ENCODE data around the gene SYNM. TPM values are rescaled to one million over a fixed set of nuclear protein-coding genes. Genes with fewer than 3 reads are reported as not detected.

SYNM gene
- total and polyA plus RNA-seq, 2 donors (not counting 1 experiment from before 2014, with no cell fraction given), result 0.04 to 0.27 TPM

DNA sequence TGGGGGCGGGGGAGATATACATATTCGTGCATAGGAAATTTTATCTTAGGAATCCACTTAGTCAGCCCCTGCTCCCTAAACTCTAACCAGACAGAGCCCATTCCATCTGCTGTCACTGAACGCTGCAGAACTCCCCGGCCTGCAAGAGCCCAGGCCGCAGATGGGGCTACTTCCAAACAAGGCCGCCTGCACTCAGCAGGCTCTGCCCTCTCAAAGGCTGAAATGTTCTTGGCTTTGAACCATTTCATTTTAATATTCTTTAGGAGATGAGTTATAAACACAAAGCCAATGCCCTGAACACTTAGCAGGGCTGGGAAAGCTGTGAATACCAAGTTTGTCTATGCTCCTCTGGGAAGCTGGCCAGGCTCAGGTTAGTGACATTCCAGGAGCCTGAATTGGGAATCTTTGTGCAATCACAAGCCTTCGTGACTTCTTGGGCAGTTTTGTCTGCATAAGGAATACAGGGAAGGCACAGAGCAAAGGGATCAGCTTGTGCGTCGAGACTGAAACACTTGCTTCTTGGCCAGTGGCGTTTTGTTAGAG is 65.0 kb downstream of the SYNM start:
- CTCF ChIA-PET, result no interaction called here
- Histone ChIP-seq H3K27ac (ENCODE audit: low read length in 2 of 2) (no peak overlapping the region), H3K4me2 (replicated peaks; ENCODE audit: low read depth, low read length, poor library complexity, severe bottlenecking) (no peak overlapping the region), H3K27me3 (replicated peaks in 1 of 4; ENCODE audit: control extremely low read depth in 1 of 4, control insufficient read depth in 3 of 4, insufficient read depth in 4 of 4, low read length in 3 of 4) (no peaks in the 10 kb centered on the region), H2AFZ (ENCODE audit: insufficient read depth, low read depth, low read length, poor library complexity, severe bottlenecking) (no peak overlapping the region), H4K20me1 (ENCODE audit: control insufficient read depth, insufficient read depth, low read length, poor library complexity, severe bottlenecking) (no peaks in the 10 kb centered on the region), H3K9ac (ENCODE audit: low read length) (no peak overlapping the region), H3K9me3 (ENCODE audit: control extremely low read depth in 1 of 3, control insufficient read depth in 2 of 3, insufficient read depth in 1 of 3, low read length in 2 of 3) (no peaks in the 10 kb centered on the region), H3K4me3 (ENCODE audit: control extremely low read depth in 1 of 5, extremely low read depth in 1 of 5, insufficient read depth in 1 of 5, low read depth in 2 of 5, low read length in 4 of 5) (no peak overlapping the region), H3K4me1 (ENCODE audit: control insufficient read depth in 2 of 2, insufficient read depth in 2 of 2, low read length in 2 of 2) (peaks cover 12 to 13% of the 10 kb centered on the region in 2 donors), H3K79me2 (ENCODE audit: control insufficient read depth, insufficient read depth, low read length) (no peaks in the 10 kb centered on the region), H3K36me3 (replicated peaks in 1 of 2; ENCODE audit: control extremely low read depth in 1 of 2, control insufficient read depth in 1 of 2, extremely low read depth in 1 of 2, insufficient read depth in 2 of 2, low read length in 1 of 2) (no peaks in the 10 kb centered on the region)
- intact Hi-C loops (cut with micrococcal nuclease), result no loop called here
- DNase-seq (no peak), ATAC-seq (ENCODE audit: low read depth) (no peak)
- Mint-ChIP-seq H3K4me1 (peaks cover 18% of the 10 kb centered on the region), H3K4me3 (no peak overlapping the region), H3K27ac (no peak overlapping the region), H3K9me3 (ENCODE audit: insufficient read depth) (no peaks in the 10 kb centered on the region), H3K27me3 (no peaks in the 10 kb centered on the region)
- 97% methylated on average over 5 of the region's 10 CpGs for WGBS (ENCODE audit: insufficient coverage)
- POLR2A ChIA-PET, result no interaction called here
- TF ChIP-seq, protein P1, sequence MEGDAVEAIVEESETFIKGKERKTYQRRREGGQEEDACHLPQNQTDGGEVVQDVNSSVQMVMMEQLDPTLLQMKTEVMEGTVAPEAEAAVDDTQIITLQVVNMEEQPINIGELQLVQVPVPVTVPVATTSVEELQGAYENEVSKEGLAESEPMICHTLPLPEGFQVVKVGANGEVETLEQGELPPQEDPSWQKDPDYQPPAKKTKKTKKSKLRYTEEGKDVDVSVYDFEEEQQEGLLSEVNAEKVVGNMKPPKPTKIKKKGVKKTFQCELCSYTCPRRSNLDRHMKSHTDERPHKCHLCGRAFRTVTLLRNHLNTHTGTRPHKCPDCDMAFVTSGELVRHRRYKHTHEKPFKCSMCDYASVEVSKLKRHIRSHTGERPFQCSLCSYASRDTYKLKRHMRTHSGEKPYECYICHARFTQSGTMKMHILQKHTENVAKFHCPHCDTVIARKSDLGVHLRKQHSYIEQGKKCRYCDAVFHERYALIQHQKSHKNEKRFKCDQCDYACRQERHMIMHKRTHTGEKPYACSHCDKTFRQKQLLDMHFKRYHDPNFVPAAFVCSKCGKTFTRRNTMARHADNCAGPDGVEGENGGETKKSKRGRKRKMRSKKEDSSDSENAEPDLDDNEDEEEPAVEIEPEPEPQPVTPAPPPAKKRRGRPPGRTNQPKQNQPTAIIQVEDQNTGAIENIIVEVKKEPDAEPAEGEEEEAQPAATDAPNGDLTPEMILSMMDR (IDR thresholded peaks at IDR 0.05), result no peak
- no peak for TF ChIP-seq EZH2 (IDR thresholded peaks at IDR 0.05; ENCODE audit: borderline replicate concordance, insufficient read depth, low read depth, low read length, poor library complexity, severe bottlenecking)

DNA sequence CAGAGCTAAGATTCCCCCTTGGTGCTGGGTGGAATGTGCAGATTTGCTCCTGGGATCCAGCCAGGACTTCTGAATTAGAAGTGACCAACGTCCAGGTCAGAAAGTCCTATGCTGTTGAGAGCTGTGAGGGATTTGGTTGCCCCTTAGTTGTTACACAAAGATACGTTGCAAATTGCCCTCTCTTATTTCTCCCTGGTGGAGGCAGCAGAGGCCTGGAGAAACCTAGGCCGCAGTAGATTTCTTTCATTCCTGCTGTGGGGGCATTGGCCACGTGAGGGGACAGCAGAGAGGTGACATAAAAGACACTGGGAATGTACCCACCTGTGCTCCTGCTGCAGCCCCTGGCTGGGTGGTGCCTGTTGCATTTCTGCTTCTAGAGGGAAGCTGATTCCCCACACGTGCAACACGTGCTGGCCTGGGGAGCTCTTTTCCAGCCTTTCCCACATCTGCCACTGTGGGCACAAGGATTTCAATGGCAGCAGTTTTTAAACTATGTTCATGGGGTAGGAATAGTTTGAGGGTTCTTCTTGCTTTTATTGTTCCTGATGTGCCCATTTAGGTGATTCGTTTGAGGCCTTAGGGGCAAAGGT is 65.7 kb downstream of the SYNM start:
- H3K4me1 ChIP-seq (ENCODE audit: control insufficient read depth in 2 of 2, insufficient read depth in 2 of 2, low read length in 2 of 2), result peaks cover 12 to 13% of the 10 kb centered on the region in 2 donors
- intact Hi-C loops (cut with micrococcal nuclease), result no loop called here
- no peak for TF ChIP-seq EZH2 (IDR thresholded peaks at IDR 0.05; ENCODE audit: borderline replicate concordance, insufficient read depth, low read depth, low read length, poor library complexity, severe bottlenecking)
- TF ChIP-seq, protein P1 (IDR thresholded peaks at IDR 0.05), result no peak
- ATAC-seq (ENCODE audit: low read depth) (no peak), DNase-seq (no peak)
- H3K4me1 Mint-ChIP-seq, result peaks cover 18% of the 10 kb centered on the region
- H2AFZ ChIP-seq (ENCODE audit: insufficient read depth, low read depth, low read length, poor library complexity, severe bottlenecking), result no peak overlapping the region
- POLR2A ChIA-PET, result no interaction called here
- H3K4me3 ChIP-seq (ENCODE audit: control extremely low read depth in 1 of 5, extremely low read depth in 1 of 5, insufficient read depth in 1 of 5, low read depth in 2 of 5, low read length in 4 of 5), result no peak overlapping the region
- no peak overlapping the region for H3K4me2 ChIP-seq (replicated peaks; ENCODE audit: low read depth, low read length, poor library complexity, severe bottlenecking)
- H3K27ac Mint-ChIP-seq, result no peak overlapping the region
- no peaks in the 10 kb centered on the region for H3K9me3 ChIP-seq (ENCODE audit: control extremely low read depth in 1 of 3, control insufficient read depth in 2 of 3, insufficient read depth in 1 of 3, low read length in 2 of 3)
- no peaks in the 10 kb centered on the region for H3K9me3 Mint-ChIP-seq (ENCODE audit: insufficient read depth)
- H3K79me2 ChIP-seq (ENCODE audit: control insufficient read depth, insufficient read depth, low read length), result no peaks in the 10 kb centered on the region
- 95% methylated on average over 5 of the region's 7 CpGs for WGBS (ENCODE audit: insufficient coverage)
- no peaks in the 10 kb centered on the region for H4K20me1 ChIP-seq (ENCODE audit: control insufficient read depth, insufficient read depth, low read length, poor library complexity, severe bottlenecking)
- no peak overlapping the region for H3K4me3 Mint-ChIP-seq
- H3K36me3 ChIP-seq (replicated peaks in 1 of 2; ENCODE audit: control extremely low read depth in 1 of 2, control insufficient read depth in 1 of 2, extremely low read depth in 1 of 2, insufficient read depth in 2 of 2, low read length in 1 of 2), result no peaks in the 10 kb centered on the region
- no peak overlapping the region for H3K27ac ChIP-seq (ENCODE audit: low read length in 2 of 2)
- CTCF ChIA-PET, result no interaction called here
- H3K27me3 ChIP-seq (replicated peaks in 1 of 4; ENCODE audit: control extremely low read depth in 1 of 4, control insufficient read depth in 3 of 4, insufficient read depth in 4 of 4, low read length in 3 of 4), result no peaks in the 10 kb centered on the region
- H3K9ac ChIP-seq (ENCODE audit: low read length), result no peak overlapping the region
- no peaks in the 10 kb centered on the region for H3K27me3 Mint-ChIP-seq
